GM12878 (cell line): ENCODE measurements around the gene ZNF365. TPM values are rescaled to one million over a fixed set of nuclear protein-coding genes. Genes with fewer than 3 reads are reported as not detected.

ENCODE experiments used
- ATAC-seq: fragments of 200-7000 bp; cut with Tn5 transposase; 3 replicates; pipeline ENCODE4 v1.9.1; 2020; ENCODE audit warnings: mild to moderate bottlenecking, moderate library complexity
- BruUV-seq: library from RNA; stranded (reverse); fragments of 400-500 nt; replicated peaks from 2 replicates; lab custom pipeline; 2021; lab: Mats Ljungman, UMichigan
- CTCF ChIA-PET: fragments of 300-600 bp; sonication (Branson Sonifier 250); formaldehyde crosslinking; extraction: SDS; loops from one replicate; lab custom pipeline; 2021; ENCODE audit warnings: inconsistent platforms; lab: Yijun Ruan, JAX
- POLR2A ChIA-PET: fragments of 350-600 bp; formaldehyde crosslinking; extraction: SDS; loops from one replicate; lab custom pipeline; 2021; ENCODE audit warnings: inconsistent platforms; lab: Charles Lee
- RAD21 ChIA-PET: fragments of 300-600 bp; sonication (Branson Sonifier 250); formaldehyde crosslinking; loops from one replicate; lab custom pipeline; 2023; ENCODE audit warnings: antibody characterized with exemption; ENCODE audit not compliant: unreplicated experiment; lab: Charles Lee
- SMC1A ChIA-PET: fragments of 300-600 bp; sonication (Branson Sonifier 250); formaldehyde crosslinking; loops from one replicate; lab custom pipeline; 2023; ENCODE audit not compliant: unreplicated experiment, uncharacterized antibody; lab: Charles Lee
- DNase-seq: peaks from one replicate; pipeline ENCODE4 v3.0.0-alpha.2; 2011; ENCODE audit warnings: low read depth, low spot score
- FAIRE-seq: peaks from 3 replicates; lab custom pipeline; 2011; peaks lifted over from hg19 to GRCh38; lab: Jason Lieb, UNC
- H2AFZ ChIP-seq: 2 replicates; pipeline ENCODE4 v1.6.0; 2011; ENCODE audit warnings: low read depth, low read length, control low read depth; ENCODE audit not compliant: control insufficient read depth
- H3K27ac ChIP-seq: 2 replicates; pipeline ENCODE4 v1.5.1; 2011; ENCODE audit warnings: control low read depth; ENCODE audit not compliant: control insufficient read depth, insufficient read depth
- H3K27me3 ChIP-seq, 2 experiments: replicated peaks in 1 of 2; 2 replicates each; pipeline versions ENCODE4 v1.6.0 to v1.6.1; 2011; ENCODE audit warnings: low read length in 1 of 2; ENCODE audit not compliant: control insufficient read depth in 2 of 2, insufficient read depth in 2 of 2
- H3K36me3 ChIP-seq, 2 experiments: 2 replicates each; pipeline ENCODE4 v1.5.1; 2011; ENCODE audit warnings: low read length in 1 of 2; ENCODE audit not compliant: control insufficient read depth in 2 of 2, insufficient read depth in 2 of 2
- H3K4me1 ChIP-seq: 2 replicates; pipeline ENCODE4 v1.6.1; 2011; ENCODE audit warnings: mild to moderate bottlenecking, low read length, moderate library complexity, mixed read lengths; ENCODE audit not compliant: control insufficient read depth, insufficient read depth
- H3K4me2 ChIP-seq: 2 replicates; pipeline ENCODE4 v1.6.0; 2011; ENCODE audit warnings: control low read depth; ENCODE audit not compliant: control insufficient read depth, insufficient read depth
- H3K4me3 ChIP-seq: fragments of 200-600 bp; sonication (generic); 2 replicates; pipeline ENCODE4 v1.5.1; 2016
- H3K79me2 ChIP-seq: 2 replicates; pipeline ENCODE4 v1.6.0; 2011; ENCODE audit warnings: low read length; ENCODE audit not compliant: control insufficient read depth, insufficient read depth
- H3K9ac ChIP-seq: 2 replicates; pipeline ENCODE4 v1.8.0; 2011; ENCODE audit warnings: low read length, control low read depth, mixed read lengths; ENCODE audit not compliant: control insufficient read depth, insufficient read depth
- H3K9me3 ChIP-seq: replicated peaks from 3 replicates; pipeline ENCODE4 v1.5.1; 2011; ENCODE audit warnings: mild to moderate bottlenecking, low read length; ENCODE audit not compliant: control insufficient read depth, insufficient read depth
- H4K20me1 ChIP-seq: 2 replicates; pipeline ENCODE4 v1.6.0; 2011; ENCODE audit not compliant: control insufficient read depth, insufficient read depth
- ETV6 ChIP-seq, 2 experiments: fragments of 450-650 bp in 1 of 2; IDR thresholded peaks in 1 of 2; conservative IDR thresholded peaks in 1 of 2; 2 replicates each; pipeline ENCODE4 v1.6.1; 2014; ENCODE audit warnings: antibody characterized with exemption in 1 of 2, borderline replicate concordance in 1 of 2, low read depth in 1 of 2, mild to moderate bottlenecking in 1 of 2, moderate library complexity in 1 of 2
- NFXL1 ChIP-seq: fragments of 450-650 bp; IDR thresholded peaks from 2 replicates; pipeline ENCODE4 v1.6.1; 2017; ENCODE audit warnings: antibody characterized with exemption, mild to moderate bottlenecking, borderline replicate concordance
- RB1 ChIP-seq: fragments of 450-650 bp; formaldehyde crosslinking; IDR thresholded peaks from 2 replicates; pipeline ENCODE4 v1.6.1; 2017; ENCODE audit warnings: mild to moderate bottlenecking, borderline replicate concordance
- SIN3A ChIP-seq: IDR thresholded peaks from 2 replicates; pipeline ENCODE4 v1.6.1; 2012; ENCODE audit warnings: low read depth, low read length, improper control_type of control experiment
- SPI1 ChIP-seq: IDR thresholded peaks from 2 replicates; pipeline ENCODE4 v1.6.1; 2011; ENCODE audit warnings: low read depth, mild to moderate bottlenecking, low read length, moderate library complexity, borderline replicate concordance; ENCODE audit not compliant: insufficient read depth
- SUPT20H ChIP-seq: IDR thresholded peaks from 2 replicates; pipeline ENCODE4 v1.6.1; 2011; ENCODE audit warnings: low read depth, mild to moderate bottlenecking, low read length, moderate library complexity, borderline replicate concordance; ENCODE audit not compliant: control insufficient read depth
- ZNF384 ChIP-seq: IDR thresholded peaks from 2 replicates; pipeline ENCODE4 v1.6.1; 2012; ENCODE audit warnings: low read depth, mild to moderate bottlenecking, low read length, improper control_type of control experiment, borderline replicate concordance
- WGBS: methylation state at CpG from one replicate; pipeline ENCODE4 v1.1.6; 2016; ENCODE audit warnings: low lambda C conversion rate; ENCODE audit not compliant: insufficient replicate concordance, insufficient coverage; ENCODE audit errors: missing lambda C conversion rate; 5-methylcytosine and 5-hydroxymethylcytosine counted together
- in situ Hi-C: fragments of 300-500 bp; cut with MboI; formaldehyde crosslinking; loops from 9 replicates; pipeline ENCODE4 v1.14.3; 2018; ENCODE audit warnings: mixed read lengths
- intact Hi-C: fragments of 100-400 bp; cut with micrococcal nuclease; formaldehyde crosslinking; loops from one replicate; pipeline ENCODE4 v1.14.2; 2022; ENCODE audit not compliant: unreplicated experiment
- polyA plus RNA-seq, 11 experiments: library from polyadenylated mRNA; depleted of rRNA in 4 of 11; unstranded in 6 of 11; stranded (reverse) in 5 of 11; fragments of >200 nt; fragmentation: Nextera tagmentation in 4 of 11; fragmentation: Illumina TruSeq in 1 of 11; extraction: Ambion mirVana in 4 of 11; extraction: Trizol in 1 of 11; gene quantifications; 1 replicate in 1 of 11; 2 replicates in 10 of 11; pipeline versions ENCODE4 v1.2.1 to v1.2.3, GENCODE V29; 2011 to 2016; ENCODE audit warnings: inconsistent platforms in 2 of 11, missing spikeins in 2 of 11, low read depth in 1 of 11
- total RNA-seq, 4 experiments: library from RNA; depleted of rRNA in 3 of 4; stranded (reverse); fragments of >200 nt in 3 of 4; fragmentation: Illumina TruSeq in 1 of 4; extraction: Trizol in 1 of 4; gene quantifications; 2 replicates each; pipeline versions ENCODE4 v1.2.1 to v1.2.3, GENCODE V29; 2013 to 2021
- TF ChIP-seq, protein P1 (sequence below): IDR thresholded peaks from 2 replicates; pipeline ENCODE4 v1.6.1; 2011; ENCODE audit warnings: low read depth, mild to moderate bottlenecking, low read length, moderate library complexity, borderline replicate concordance; ENCODE audit errors: extremely low read depth
- TF ChIP-seq, protein P2 (sequence below): fragments of 450-650 bp; formaldehyde crosslinking; IDR thresholded peaks from 2 replicates; pipeline ENCODE4 v1.5.0; 2022; ENCODE audit warnings: mild to moderate bottlenecking, missing genetic modification characterization
- TF ChIP-seq, protein P3 (sequence below): IDR thresholded peaks from 2 replicates; pipeline ENCODE4 v1.6.1; 2012; ENCODE audit warnings: low read depth, low read length, improper control_type of control experiment

Gene ZNF365
- total and polyA plus RNA-seq, 10 of the 15 experiments (the other 5 are each of a cell fraction or from before 2014, with no cell fraction given), result 0.08 TPM; not detected in 9

DNA sequence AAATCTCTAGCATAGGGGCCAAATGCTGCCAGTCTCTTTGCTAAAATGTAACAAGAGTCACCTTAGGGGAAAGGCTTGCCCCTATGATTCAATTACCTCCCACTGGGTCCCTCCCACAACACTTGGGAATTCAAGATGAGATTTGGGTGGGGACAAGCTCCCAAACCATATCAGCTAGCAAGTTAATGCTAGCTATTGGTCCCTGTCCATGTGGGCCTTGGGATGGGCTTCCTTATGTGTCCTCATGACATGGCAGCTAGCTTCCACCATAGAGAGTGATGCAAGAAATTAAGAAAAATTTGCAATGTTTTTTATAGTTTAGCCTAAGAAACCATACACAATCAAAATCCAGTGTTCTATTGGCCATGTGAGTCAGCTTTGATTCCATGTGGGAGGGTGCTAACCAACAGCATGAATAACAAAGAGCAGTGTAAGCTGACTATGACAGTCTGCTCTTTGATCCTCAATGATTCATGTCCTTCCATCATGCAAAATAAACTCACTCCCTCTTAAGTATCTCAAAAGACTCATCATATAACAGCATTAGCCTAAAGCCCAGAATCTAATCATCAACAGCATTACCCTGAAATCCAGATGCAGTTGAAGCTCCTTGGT, 21.7 kb upstream of the ZNF365 start:
- no peaks in the 10 kb centered on the region for H3K79me2 ChIP-seq
- ChIA-PET CTCF (no interaction called here), RAD21 (no interaction called here), POLR2A (no interaction called here), SMC1A (no interaction called here)
- ATAC-seq, result no peak
- H3K4me1 ChIP-seq, result no peaks in the 10 kb centered on the region
- H4K20me1 ChIP-seq, result no peaks in the 10 kb centered on the region
- no peak overlapping the region for H3K4me3 ChIP-seq
- no peaks in the 10 kb centered on the region for H3K27me3 ChIP-seq
- intact Hi-C loops, result no loop called here
- no TSS peak for BruUV-seq
- no peak overlapping the region for H3K27ac ChIP-seq
- no peak for DNase-seq
- no peaks in the 10 kb centered on the region; the same call in 2 of the 3 replicates for H3K9me3 ChIP-seq
- in situ Hi-C loops, result no loop called here
- no peak overlapping the region for H3K9ac ChIP-seq
- FAIRE-seq, result no peak
- TF ChIP-seq SUPT20H, result no peak
- TF ChIP-seq, protein P1, sequence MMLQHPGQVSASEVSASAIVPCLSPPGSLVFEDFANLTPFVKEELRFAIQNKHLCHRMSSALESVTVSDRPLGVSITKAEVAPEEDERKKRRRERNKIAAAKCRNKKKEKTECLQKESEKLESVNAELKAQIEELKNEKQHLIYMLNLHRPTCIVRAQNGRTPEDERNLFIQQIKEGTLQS, result no peak
- no peaks in the 10 kb centered on the region for H3K36me3 ChIP-seq
- no peak overlapping the region for H2AFZ ChIP-seq
- H3K4me2 ChIP-seq, result no peak overlapping the region

DNA sequence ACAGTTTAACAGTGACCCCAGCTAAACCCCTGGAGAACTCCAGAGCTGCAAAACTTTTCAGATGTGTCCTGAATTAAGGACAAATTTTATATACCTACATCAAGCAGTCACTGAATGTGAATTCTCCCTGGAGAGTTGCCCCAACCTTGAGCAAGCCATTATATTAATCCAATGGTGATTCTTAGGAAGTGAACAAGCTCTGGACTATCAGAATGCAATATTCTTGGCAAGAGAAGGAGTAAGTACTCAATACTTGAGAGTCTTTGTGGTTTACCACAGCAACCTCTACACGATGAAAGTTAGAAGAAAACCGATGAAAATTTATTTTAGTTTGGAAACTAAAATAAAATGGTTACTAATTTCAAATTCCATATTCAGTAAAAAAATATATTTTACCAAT, 19.3 kb upstream of the ZNF365 start:
- Histone ChIP-seq H3K36me3 (no peaks in the 10 kb centered on the region), H3K4me2 (no peak overlapping the region), H2AFZ (no peak overlapping the region), H3K9ac (no peak overlapping the region), H3K27ac (no peak overlapping the region), H3K79me2 (no peaks in the 10 kb centered on the region), H3K4me1 (no peaks in the 10 kb centered on the region), H4K20me1 (no peaks in the 10 kb centered on the region), H3K27me3 (no peaks in the 10 kb centered on the region), H3K9me3 (no peaks in the 10 kb centered on the region; the same call in 2 of the 3 replicates), H3K4me3 (no peak overlapping the region)
- FAIRE-seq (no peak), DNase-seq (no peak), ATAC-seq (no peak)
- SMC1A ChIA-PET, result no interaction called here
- in situ Hi-C loops, result no loop called here
- WGBS, result 8% methylated on average over 2 of the region's 2 CpGs
- POLR2A ChIA-PET, result no interaction called here
- RAD21 ChIA-PET, result no interaction called here
- no TSS peak for BruUV-seq
- intact Hi-C loops, result no loop called here
- CTCF ChIA-PET, result no interaction called here
- TF ChIP-seq NFXL1, result no peak
- TF ChIP-seq, protein P2, sequence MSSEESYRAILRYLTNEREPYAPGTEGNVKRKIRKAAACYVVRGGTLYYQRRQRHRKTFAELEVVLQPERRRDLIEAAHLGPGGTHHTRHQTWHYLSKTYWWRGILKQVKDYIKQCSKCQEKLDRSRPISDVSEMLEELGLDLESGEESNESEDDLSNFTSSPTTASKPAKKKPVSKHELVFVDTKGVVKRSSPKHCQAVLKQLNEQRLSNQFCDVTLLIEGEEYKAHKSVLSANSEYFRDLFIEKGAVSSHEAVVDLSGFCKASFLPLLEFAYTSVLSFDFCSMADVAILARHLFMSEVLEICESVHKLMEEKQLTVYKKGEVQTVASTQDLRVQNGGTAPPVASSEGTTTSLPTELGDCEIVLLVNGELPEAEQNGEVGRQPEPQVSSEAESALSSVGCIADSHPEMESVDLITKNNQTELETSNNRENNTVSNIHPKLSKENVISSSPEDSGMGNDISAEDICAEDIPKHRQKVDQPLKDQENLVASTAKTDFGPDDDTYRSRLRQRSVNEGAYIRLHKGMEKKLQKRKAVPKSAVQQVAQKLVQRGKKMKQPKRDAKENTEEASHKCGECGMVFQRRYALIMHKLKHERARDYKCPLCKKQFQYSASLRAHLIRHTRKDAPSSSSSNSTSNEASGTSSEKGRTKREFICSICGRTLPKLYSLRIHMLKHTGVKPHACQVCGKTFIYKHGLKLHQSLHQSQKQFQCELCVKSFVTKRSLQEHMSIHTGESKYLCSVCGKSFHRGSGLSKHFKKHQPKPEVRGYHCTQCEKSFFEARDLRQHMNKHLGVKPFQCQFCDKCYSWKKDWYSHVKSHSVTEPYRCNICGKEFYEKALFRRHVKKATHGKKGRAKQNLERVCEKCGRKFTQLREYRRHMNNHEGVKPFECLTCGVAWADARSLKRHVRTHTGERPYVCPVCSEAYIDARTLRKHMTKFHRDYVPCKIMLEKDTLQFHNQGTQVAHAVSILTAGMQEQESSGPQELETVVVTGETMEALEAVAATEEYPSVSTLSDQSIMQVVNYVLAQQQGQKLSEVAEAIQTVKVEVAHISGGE, result no peak
- TF ChIP-seq SIN3A, result no peak
- no peak for TF ChIP-seq ZNF384
- TF ChIP-seq RB1, result no peak
- TF ChIP-seq ETV6 (conservative IDR thresholded peaks at IDR 0.05 in 1 of 2, IDR thresholded peaks at IDR 0.05 in 1 of 2; ENCODE audit: borderline replicate concordance in 1 of 2, low read depth in 1 of 2), result no peak
- TF ChIP-seq, protein P3, sequence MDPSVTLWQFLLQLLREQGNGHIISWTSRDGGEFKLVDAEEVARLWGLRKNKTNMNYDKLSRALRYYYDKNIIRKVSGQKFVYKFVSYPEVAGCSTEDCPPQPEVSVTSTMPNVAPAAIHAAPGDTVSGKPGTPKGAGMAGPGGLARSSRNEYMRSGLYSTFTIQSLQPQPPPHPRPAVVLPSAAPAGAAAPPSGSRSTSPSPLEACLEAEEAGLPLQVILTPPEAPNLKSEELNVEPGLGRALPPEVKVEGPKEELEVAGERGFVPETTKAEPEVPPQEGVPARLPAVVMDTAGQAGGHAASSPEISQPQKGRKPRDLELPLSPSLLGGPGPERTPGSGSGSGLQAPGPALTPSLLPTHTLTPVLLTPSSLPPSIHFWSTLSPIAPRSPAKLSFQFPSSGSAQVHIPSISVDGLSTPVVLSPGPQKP, result no peak
- TF ChIP-seq SPI1, result no peak
